T-helper 17 cell (primary cell): ENCODE measurements around the gene CTSC. TPM values are rescaled to one million over a fixed set of nuclear protein-coding genes. Genes with fewer than 3 reads are reported as not detected.
"Not testable (repeated sequence)": the region's sequence is repeated elsewhere in the genome, so short reads cannot be mapped to it uniquely, and the experiment has no call there.

Experiments used
- ATAC-seq: fragments of 150-1000 bp; cut with Tn5 transposase; 2 replicates; pipeline ENCODE4 v1.10.0; 2021; ENCODE audit warnings: mild to moderate bottlenecking, moderate library complexity
- DNase-seq, 3 donors: peaks; one replicate each; pipeline versions ENCODE4 v3.0.0 to v3.0.0-alpha.2; 2020 to 2021
- H3K9me3 ChIP-seq: one replicate; pipeline ENCODE4 v1.7.0; 2013; ENCODE audit warnings: low read length, mild to moderate bottlenecking; ENCODE audit not compliant: control insufficient read depth, poor library complexity, severe bottlenecking
- H3K27ac Mint-ChIP-seq: one replicate; pipeline ENCODE4 v1.8.0; 2022; ENCODE audit warnings: mild to moderate bottlenecking, moderate library complexity, mixed read lengths
- H3K27me3 Mint-ChIP-seq: one replicate; pipeline ENCODE4 v1.8.0; 2022; ENCODE audit warnings: mixed read lengths
- H3K36me3 Mint-ChIP-seq: one replicate; pipeline ENCODE4 v1.8.0; 2022; ENCODE audit warnings: low read depth, mixed read lengths
- H3K4me1 Mint-ChIP-seq: one replicate; pipeline ENCODE4 v1.8.0; 2022; ENCODE audit warnings: mild to moderate bottlenecking, mixed read lengths
- H3K4me3 Mint-ChIP-seq: one replicate; pipeline ENCODE4 v1.8.0; 2022; ENCODE audit warnings: mild to moderate bottlenecking, moderate library complexity, mixed read lengths
- total RNA-seq, 4 donors: library from RNA in 2 of 4; stranded (reverse) in 2 of 4; gene quantifications; one replicate each; pipeline ENCODE4 v1.2.3 and lab custom pipeline; 2022 to 2026

Gene CTSC
- total RNA-seq, 2 donors from 2014 or later, result 52.8 to 69.8 TPM

DNA sequence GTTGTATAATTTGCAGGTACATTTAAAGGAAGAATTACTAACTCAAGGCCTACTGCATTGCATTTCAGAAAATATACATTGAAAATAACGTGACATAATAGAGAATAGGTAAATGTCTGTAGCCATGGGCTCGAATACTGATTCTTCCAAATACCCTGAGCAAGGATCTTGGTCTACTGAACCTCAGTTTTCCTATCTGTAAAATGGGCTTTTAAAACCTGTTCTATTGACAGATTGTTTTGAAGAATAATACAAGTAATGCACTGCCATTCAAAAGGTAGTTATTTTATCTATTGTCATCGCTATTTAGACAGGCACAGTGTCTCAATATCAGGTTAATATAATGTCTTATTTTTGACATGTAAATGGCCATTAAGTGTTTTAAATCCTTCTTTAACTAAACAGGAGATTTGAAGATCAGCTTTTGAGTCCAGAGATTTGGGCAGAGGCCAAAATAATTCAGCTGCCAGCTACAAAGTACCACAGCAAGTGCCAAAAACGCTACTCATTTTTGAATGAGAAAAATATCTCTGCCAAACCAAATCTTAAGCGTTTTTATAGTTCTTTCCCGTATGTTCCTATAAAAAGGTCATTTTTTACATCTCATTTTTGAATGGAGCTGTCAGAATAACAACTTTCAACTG is 56.7 kb downstream of the CTSC start:
- no peak overlapping the region for H3K4me3 Mint-ChIP-seq
- H3K4me1 Mint-ChIP-seq, result no peaks in the 10 kb centered on the region
- H3K27ac Mint-ChIP-seq, result no peak overlapping the region
- DNase-seq, result no peak
- no peak for ATAC-seq
- H3K27me3 Mint-ChIP-seq, result no peaks in the 10 kb centered on the region
- H3K36me3 Mint-ChIP-seq, result peaks cover 4% of the 10 kb centered on the region
- no peaks in the 10 kb centered on the region for H3K9me3 ChIP-seq

DNA sequence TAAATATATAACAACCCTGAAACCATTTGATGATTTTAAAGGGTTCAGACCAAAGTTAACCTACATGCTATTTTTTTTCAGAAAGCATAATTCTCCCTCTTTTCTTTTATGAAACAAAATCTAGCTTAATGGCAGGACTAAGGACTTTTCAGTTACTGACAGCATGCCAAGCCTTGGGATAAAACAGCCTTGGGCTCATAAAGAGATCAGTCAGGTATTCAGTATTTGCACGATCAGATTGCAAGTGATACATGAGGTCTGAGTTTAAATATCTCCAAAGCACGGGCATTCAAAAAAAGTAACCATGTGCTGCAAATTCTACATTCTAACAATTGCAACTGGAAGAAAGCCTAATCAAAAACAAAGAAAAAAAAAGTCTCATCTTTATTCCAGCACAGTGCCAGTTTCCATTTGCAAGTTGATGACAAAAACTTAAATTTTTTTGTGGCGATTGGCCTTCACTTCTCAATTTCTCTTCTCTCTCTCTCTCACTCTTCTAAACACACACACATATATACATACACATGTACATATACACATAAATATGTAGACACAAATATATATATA is 60.1 kb downstream of the CTSC start:
- no peaks in the 10 kb centered on the region for H3K9me3 ChIP-seq
- Mint-ChIP-seq H3K27ac (no peak overlapping the region), H3K4me1 (no peaks in the 10 kb centered on the region), H3K36me3 (peaks cover 6% of the 10 kb centered on the region), H3K4me3 (no peak overlapping the region), H3K27me3 (no peaks in the 10 kb centered on the region)
- ATAC-seq (no peak), DNase-seq (no peak)

DNA sequence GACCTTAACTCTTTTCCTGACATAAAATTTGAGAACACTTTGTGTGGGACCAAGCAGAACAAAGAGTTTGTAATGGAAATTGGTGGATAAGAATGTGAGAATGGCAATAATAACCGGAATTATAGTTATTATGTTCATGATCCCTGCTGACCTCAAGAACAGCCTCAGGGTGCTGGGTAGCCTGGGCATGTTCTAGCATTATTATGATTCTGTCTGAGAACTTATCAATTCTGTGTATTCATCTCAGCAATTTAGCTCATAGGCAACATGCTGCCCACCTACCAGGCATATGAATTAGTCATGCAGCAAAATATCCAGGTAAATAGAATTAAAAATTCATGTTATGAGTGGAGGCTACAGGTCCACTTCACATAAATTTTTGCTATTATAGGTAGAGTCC is 61.9 kb downstream of the CTSC start:
- Mint-ChIP-seq H3K36me3 (peaks cover 12% of the 10 kb centered on the region), H3K27me3 (no peaks in the 10 kb centered on the region), H3K4me3 (no peak overlapping the region), H3K27ac (no peak overlapping the region), H3K4me1 (no peaks in the 10 kb centered on the region)
- DNase-seq (no peak), ATAC-seq (no peak)
- no peaks in the 10 kb centered on the region for H3K9me3 ChIP-seq

DNA sequence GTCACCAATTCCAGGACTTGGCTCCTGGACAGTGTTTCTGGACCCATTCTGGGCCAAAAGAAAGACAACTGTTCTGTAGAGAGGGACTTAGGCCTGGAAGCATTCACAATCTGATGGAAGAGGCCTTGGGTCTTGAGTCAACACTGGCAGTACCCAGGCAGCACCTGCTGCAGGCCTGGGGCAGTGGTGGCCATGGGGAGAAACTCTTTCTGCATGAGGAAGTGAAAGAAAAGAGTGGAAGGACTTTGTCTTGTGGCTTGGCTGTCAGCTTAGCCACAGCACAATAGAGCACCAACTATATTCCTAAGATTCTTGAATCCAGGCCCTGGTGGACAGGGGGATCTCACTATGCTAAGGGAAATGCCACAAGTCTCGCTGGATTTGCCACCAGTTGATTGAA is 70.6 kb downstream of the CTSC start:
- peaks cover 20% of the 10 kb centered on the region for H3K36me3 Mint-ChIP-seq
- ATAC-seq, result no peak
- H3K27me3 Mint-ChIP-seq, result no peaks in the 10 kb centered on the region
- H3K27ac Mint-ChIP-seq, result no peak overlapping the region
- peaks cover 4% of the 10 kb centered on the region for H3K9me3 ChIP-seq
- H3K4me3 Mint-ChIP-seq, result no peak overlapping the region
- no peak for DNase-seq
- H3K4me1 Mint-ChIP-seq, result no peaks in the 10 kb centered on the region

DNA sequence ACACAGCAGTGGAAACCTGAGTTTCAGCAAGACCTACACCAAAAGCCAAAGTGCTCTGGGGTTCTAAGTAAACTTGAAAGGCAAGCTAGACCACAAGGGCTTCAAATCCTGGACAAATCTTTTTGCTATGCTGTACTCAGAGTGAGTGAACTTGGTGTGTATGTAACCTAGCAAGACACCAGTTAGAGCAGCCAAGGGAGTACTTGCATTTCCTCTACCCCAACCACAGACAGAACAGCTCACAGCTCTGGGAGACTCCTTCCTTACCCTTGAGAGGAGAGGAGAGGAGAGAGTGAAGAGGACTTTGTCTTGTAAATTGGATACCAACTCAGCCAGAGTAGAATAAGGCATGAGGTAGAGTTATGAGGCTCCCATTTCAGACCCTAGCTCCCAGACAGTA is 71.4 kb downstream of the CTSC start:
- no peak for ATAC-seq
- H3K27me3 Mint-ChIP-seq, result no peaks in the 10 kb centered on the region
- DNase-seq, result no peak
- peaks cover 16% of the 10 kb centered on the region for H3K36me3 Mint-ChIP-seq
- H3K9me3 ChIP-seq, result peaks cover 4% of the 10 kb centered on the region
- H3K27ac Mint-ChIP-seq, result no peak overlapping the region
- no peaks in the 10 kb centered on the region for H3K4me1 Mint-ChIP-seq
- no peak overlapping the region for H3K4me3 Mint-ChIP-seq

DNA sequence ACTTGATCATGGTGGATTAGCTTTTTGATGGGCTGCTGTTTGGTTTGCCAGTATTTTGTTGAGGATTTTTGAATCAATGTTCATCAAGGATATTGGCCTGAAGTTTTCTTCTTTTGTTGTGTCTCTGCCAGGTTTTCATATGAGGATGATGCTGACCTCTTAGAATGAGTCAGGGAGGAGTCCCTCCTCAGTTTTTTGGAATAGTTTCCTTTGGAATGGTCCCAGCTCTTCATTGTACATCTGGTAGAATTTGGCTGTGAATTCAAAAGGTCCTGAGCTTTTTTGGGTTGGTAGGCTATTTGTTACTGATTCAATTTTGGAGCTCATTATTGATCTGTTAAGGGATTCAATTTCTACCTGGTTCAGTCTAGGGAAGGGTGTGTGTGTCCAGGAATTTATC is 78.1 kb downstream of the CTSC start:
- H3K36me3 Mint-ChIP-seq, result no peaks in the 10 kb centered on the region
- no peaks in the 10 kb centered on the region for H3K27me3 Mint-ChIP-seq
- no peak overlapping the region for H3K4me3 Mint-ChIP-seq
- ATAC-seq (no peak), DNase-seq (no peak)
- H3K27ac Mint-ChIP-seq, result no peak overlapping the region
- peaks cover 9% of the 10 kb centered on the region for H3K9me3 ChIP-seq
- H3K4me1 Mint-ChIP-seq, result no peaks in the 10 kb centered on the region

DNA sequence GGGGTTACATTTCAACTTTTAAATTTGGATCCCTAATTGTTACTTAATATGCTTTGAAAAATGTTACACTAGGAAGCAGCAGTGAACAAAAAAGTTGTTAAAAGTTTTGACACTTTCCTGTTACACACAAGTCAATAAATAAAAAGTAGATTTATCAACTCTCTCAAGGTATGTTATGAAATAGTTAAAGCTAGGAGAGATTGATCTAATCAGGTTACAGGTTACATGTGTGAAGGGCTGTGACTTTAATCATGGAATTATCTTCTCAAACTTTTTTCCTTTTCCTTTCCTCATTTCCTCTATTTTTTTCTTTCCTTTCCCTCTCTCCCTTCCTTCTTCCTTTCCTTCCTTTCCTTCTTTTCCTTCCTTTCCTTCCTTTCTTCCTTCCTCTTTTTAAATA is 85.3 kb downstream of the CTSC start:
- Mint-ChIP-seq H3K27ac (no peak overlapping the region), H3K27me3 (no peaks in the 10 kb centered on the region), H3K36me3 (peaks cover 2% of the 10 kb centered on the region), H3K4me1 (no peaks in the 10 kb centered on the region), H3K4me3 (no peak overlapping the region)
- DNase-seq (no peak), ATAC-seq (no peak)
- no peaks in the 10 kb centered on the region for H3K9me3 ChIP-seq

DNA sequence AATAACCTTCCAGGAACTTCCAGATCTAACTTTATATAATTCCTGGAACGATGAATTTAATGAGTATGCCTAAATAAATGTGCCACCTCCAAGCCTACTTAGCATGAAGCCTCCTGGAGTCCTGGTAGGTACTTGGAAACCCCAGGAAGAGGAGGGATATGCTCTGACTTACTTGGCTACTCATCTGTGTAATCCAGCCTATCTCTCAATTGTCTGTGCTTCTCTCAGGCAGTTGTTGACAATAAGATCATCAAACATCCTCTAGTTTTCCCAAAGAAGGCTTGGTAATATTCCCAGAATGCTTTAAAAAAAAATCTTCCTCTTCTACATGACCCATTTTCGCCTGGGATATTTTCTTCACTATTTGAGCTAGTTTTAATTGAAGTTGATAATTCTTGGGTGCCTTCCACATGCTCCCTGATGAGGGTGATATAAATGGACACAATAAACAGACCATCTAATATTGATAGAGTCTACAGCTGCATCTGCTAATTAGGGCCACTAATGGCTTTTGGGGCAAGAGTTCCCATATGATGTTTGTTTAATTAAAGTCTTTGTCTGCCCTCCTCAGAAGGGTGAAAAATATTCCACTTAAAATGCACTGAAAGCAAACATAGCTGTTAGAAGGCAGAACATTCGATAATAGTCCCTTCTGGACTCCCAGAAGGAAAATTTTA is 86.8 kb downstream of the CTSC start:
- Mint-ChIP-seq H3K4me3 (no peak overlapping the region), H3K4me1 (no peaks in the 10 kb centered on the region)

DNA sequence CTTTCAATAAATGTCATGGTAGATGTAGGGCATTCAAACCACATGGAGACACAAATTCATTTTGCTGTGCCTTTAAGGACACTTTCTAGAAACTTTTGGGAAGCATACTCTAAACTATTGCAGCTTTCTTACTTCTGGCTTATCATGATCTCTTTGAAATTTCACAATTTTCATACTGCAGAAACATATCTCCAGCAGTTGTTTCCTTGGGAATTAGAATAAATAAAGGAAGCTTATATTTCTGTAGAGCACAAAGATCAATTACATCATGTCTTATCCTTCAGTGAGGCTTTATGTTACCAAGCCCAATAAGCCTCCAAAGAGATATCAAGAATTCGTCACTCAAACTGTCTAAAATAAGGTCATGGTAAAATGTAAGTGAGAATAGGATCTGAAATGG is 87.8 kb downstream of the CTSC start:
- Mint-ChIP-seq H3K27me3 (no peaks in the 10 kb centered on the region), H3K27ac (no peak overlapping the region), H3K4me3 (no peak overlapping the region), H3K36me3 (peaks cover 2% of the 10 kb centered on the region), H3K4me1 (no peaks in the 10 kb centered on the region)
- ATAC-seq, result no peak
- no peak for DNase-seq
- H3K9me3 ChIP-seq, result no peaks in the 10 kb centered on the region

More for the DNA sequence above, 86.8 kb downstream of the CTSC start:
- Mint-ChIP-seq H3K36me3 (peaks cover 2% of the 10 kb centered on the region), H3K27ac (no peak overlapping the region), H3K27me3 (no peaks in the 10 kb centered on the region)
- ATAC-seq (no peak), DNase-seq (no peak)
- H3K9me3 ChIP-seq, result no peaks in the 10 kb centered on the region

DNA sequence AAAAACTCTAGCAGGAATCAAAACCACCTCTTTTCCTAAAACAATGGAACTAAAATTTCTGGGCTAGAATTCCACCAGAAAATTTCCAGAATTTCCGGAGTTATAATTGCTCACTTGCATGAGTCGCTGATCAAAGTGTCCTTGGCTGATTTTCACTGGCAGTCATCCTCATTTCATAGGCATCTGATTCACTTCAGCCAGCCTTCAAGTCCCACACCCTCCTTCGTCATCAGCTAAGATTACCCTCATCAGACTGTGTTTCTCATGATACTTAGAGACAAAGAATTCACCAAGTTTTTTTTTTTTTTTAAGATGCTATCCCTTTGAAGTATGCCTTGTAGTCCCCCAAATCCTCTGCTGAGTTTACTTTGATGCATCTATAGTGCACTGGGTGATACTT is 90.8 kb downstream of the CTSC start:
- H3K4me3 Mint-ChIP-seq, result no peak overlapping the region
- DNase-seq, result no peak
- no peak for ATAC-seq
- no peaks in the 10 kb centered on the region for H3K27me3 Mint-ChIP-seq
- H3K36me3 Mint-ChIP-seq, result peaks cover 2% of the 10 kb centered on the region
- H3K27ac Mint-ChIP-seq, result no peak overlapping the region
- H3K4me1 Mint-ChIP-seq, result no peaks in the 10 kb centered on the region
- H3K9me3 ChIP-seq, result no peaks in the 10 kb centered on the region

DNA sequence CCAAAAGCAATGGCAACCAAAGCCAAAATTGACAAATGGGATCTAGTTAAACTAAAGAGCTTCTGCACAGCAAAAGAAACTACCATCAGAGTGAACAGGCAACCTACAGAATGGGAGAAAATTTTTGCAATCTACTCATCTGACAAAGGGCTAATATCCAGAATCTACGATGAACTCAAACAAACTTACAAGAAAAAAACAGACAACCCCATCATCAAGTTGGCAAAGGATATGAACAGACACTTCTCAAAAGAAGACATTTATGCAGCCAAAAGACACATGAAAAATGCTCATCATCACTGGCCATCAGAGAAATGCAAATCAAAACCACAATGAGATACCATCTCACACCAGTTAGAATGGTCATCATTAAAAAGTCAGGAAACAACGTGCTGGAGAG is 92.0 kb downstream of the CTSC start:
- not testable (repeated sequence) for H3K36me3 Mint-ChIP-seq, H3K27ac Mint-ChIP-seq, H3K4me1 Mint-ChIP-seq, H3K4me3 Mint-ChIP-seq, H3K27me3 Mint-ChIP-seq, DNase-seq, ATAC-seq, H3K9me3 ChIP-seq
